RPMI7951 (cell line): Measurements from ENCODE around the gene OTUD5. TPM values are rescaled to one million over a fixed set of nuclear protein-coding genes. Genes with fewer than 3 reads are reported as not detected.

Experiments used
- DNase-seq: peaks from one replicate; pipeline ENCODE4 v3.0.0-alpha.2; 2012; ENCODE audit warnings: low read depth
- total RNA-seq: library from RNA; depleted of rRNA; stranded (reverse); fragments of >200 nt; shearing (Covaris generic); gene quantifications from 2 replicates; pipeline ENCODE4 v1.2.3, GENCODE V29; 2014

The OTUD5 gene
- total RNA-seq, 1 experiment from 2014 or later = 28.7 TPM

- peak; percentile 10 for DNase-seq
Observed at GRCh38 chrX:48937054-48937907, 20.1 kb downstream of the OTUD5 start.

GRCh38 chrX:48936429-48937053, 20.9 kb downstream of the OTUD5 start:
- no peak for DNase-seq

GRCh38 chrX:48935301-48935670, 22.1 kb downstream of the OTUD5 start:
- DNase-seq = no peak

- no peak for DNase-seq
Observed at GRCh38 chrX:48934581-48935300, 22.7 kb downstream of the OTUD5 start.

GRCh38 chrX:48933757-48934156, 23.6 kb downstream of the OTUD5 start:
- DNase-seq = no peak

- DNase-seq = no peak
Observed at GRCh38 chrX:48927736-48928382, 29.5 kb downstream of the OTUD5 start.

- no peak for DNase-seq
Observed at GRCh38 chrX:48927123-48927522, 30.3 kb downstream of the OTUD5 start.

- DNase-seq = no peak
Observed at GRCh38 chrX:48924270-48924669, 33.1 kb downstream of the OTUD5 start.

GRCh38 chrX:48923771-48924170, 33.6 kb downstream of the OTUD5 start:
- no peak for DNase-seq

GRCh38 chrX:48920718-48921104, 36.7 kb downstream of the OTUD5 start:
- no peak for DNase-seq

GRCh38 chrX:48919947-48920717, 37.3 kb downstream of the OTUD5 start:
- no peak for DNase-seq

GRCh38 chrX:48919360-48919841, 38.0 kb downstream of the OTUD5 start:
- DNase-seq = no peak

- peak; percentile 94 for DNase-seq
Observed at GRCh38 chrX:48918643-48919340, 38.6 kb downstream of the OTUD5 start, which contains the start of gene PIM2. TSS of gene PIM2 (minus strand) at chrX:48919024. CDS start at chrX:48918834, 190 bp downstream.

- DNase-seq = no peak
Observed at GRCh38 chrX:48918301-48918642, 39.1 kb downstream of the OTUD5 start.

GRCh38 chrX:48917139-48918001, 40.0 kb downstream of the OTUD5 start:
- DNase-seq = peak; percentile 87

- no peak for DNase-seq
Observed at GRCh38 chrX:48914593-48915493, 42.6 kb downstream of the OTUD5 start.

GRCh38 chrX:48913605-48914366, 43.6 kb downstream of the OTUD5 start:
- DNase-seq = no peak
